HPDE6-E6E7 (cell line): Measurements from ENCODE around the gene DYNC1I1.

Source experiments
- DNase-seq: peaks from one replicate; pipeline ENCODE4 v3.0.0; 2011; ENCODE audit warnings: missing footprints; ENCODE audit errors: extremely low spot score

The DYNC1I1 gene

GRCh38 chr7:95772298-95772770 is at the start of gene DYNC1I1:
TSS of gene DYNC1I1 (plus strand) at chr7:95772554. CDS start at chr7:95804730, 32,176 bp downstream.
- peak; percentile 37 for DNase-seq

DNA sequence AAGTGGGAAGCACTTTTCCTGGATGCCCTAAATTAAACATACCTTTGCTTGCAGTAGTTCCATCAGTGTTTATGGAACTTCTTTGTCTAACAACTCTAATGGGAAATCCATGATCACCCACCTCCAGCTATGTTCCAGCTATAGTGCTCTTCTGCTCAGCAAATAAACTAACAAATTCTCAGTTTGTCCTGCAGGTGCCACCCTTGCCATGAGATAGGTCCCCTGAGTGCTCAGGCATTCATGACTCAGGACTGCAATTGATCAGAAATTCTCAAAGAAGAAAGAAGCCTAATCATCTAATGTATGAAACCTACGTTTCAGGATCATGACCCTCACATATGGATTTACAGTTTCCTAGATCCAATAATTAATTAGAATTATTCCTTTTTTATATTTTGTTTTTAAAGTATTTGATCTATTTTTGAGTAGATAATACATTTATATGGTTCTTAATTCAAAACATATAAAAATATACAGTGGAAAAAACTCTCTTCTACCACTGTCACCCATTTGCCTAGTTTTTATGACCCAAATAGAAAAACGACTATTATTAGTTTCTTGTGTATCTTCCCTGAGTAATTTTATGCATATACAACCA is 48.7 kb upstream of the DYNC1I1 start:
- DNase-seq: peak; percentile 54

DNA sequence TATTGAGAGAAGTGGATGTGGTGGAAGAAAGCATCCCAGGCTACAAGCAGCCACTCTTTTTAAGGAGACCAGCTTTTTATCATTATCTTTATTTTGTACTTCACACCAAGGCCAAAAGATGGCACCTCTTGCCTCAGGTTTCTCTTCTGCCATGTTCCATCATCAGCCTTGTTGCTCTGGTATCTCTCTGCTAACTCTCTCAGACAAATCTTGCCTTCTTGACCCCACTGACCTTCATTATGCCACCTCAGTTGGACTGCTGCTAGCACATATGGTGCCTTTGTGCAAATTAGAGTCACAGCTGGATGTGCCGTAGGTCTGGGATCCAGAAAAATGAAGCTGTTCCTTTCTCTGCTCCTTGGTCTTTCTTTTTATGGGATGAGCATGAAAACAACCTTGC is 47.1 kb upstream of the DYNC1I1 start:
- no peak for DNase-seq

GRCh38 chr7:95730493-95731280 is 41.7 kb upstream of the DYNC1I1 start:
- no peak for DNase-seq

GRCh38 chr7:95736635-95737034 is 35.7 kb upstream of the DYNC1I1 start:
- DNase-seq: no peak

DNA sequence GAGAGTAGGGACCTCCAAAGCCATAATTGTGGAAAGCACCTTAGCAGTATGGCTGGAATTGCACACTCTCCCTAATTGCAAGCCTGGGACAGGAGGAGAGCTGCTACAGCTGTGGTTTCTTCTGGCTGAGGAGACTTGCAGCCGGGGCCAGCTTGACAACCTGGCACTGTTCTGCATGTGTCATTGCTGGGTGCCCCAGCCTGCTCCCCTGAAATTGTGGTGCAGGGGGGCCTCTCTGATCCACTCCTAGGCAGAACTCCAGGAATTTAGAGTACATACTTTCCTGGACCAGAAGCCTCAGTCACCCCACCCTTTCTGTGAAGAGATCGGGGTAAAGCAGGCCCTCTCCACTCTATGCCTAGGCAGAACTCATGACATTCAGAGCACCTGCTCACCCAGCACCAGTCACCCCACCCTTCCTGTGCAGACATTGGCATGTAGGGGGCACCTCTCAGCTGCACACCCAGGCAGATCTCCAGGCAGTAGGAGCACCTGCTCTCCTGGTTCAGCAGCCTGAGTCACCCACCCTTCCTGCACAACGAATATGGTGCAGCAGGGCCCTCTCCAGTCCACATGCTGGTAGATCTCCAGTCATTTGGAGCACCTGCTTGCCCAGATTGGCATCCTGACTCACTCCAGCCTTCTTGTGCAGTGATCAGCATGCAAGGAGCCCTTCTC is 34.4 kb upstream of the DYNC1I1 start:
- DNase-seq: no peak

GRCh38 chr7:95749044-95749443 is 23.3 kb upstream of the DYNC1I1 start:
- no peak for DNase-seq

GRCh38 chr7:95749515-95749914 is 22.8 kb upstream of the DYNC1I1 start:
- no peak for DNase-seq

DNA sequence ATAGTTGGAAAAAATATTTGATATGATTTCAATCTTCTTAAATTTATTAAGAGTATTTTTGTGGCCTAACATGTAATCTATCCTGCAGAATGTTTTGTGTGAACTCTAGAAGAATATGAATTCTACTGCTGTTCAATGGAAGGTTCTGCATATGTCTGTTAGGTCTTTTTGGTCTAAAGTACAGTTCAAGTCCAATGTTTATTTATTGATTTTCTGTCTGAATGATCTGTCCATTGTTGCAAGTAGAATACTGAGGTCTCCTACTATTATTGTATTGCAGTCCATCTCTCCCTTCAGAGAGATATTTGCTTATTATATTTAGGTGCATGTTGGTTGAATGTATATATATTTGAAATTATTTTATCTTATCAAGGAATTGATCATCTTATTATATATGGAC is 18.9 kb upstream of the DYNC1I1 start:
- no peak for DNase-seq

- DNase-seq: no peak
These were observed 16.9 kb upstream of the DYNC1I1 start for GRCh38 chr7:95755277-95755934.

- DNase-seq: no peak
These were observed 14.2 kb upstream of the DYNC1I1 start for GRCh38 chr7:95758187-95758586.

DNA sequence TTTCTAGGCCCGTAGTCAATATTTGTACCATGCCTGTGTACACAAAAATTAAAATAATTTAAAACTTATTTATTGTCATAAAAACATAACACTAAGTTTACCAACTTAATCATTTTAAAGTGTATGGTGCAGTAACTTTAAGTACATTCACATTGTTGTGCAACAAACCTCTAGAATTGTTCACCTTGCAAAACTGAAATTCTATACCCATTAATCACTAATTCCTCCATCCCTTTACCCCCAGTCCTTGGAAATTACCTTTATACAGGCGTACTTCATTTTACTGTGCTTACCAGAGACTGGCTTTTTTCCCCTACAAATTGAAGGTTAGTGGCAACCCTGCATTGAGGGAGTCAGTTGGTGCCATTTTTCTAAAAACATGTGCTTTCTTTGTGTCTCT is 6.3 kb upstream of the DYNC1I1 start:
- DNase-seq: no peak

GRCh38 chr7:95766657-95767056 is 5.7 kb upstream of the DYNC1I1 start:
- DNase-seq: no peak

DNA sequence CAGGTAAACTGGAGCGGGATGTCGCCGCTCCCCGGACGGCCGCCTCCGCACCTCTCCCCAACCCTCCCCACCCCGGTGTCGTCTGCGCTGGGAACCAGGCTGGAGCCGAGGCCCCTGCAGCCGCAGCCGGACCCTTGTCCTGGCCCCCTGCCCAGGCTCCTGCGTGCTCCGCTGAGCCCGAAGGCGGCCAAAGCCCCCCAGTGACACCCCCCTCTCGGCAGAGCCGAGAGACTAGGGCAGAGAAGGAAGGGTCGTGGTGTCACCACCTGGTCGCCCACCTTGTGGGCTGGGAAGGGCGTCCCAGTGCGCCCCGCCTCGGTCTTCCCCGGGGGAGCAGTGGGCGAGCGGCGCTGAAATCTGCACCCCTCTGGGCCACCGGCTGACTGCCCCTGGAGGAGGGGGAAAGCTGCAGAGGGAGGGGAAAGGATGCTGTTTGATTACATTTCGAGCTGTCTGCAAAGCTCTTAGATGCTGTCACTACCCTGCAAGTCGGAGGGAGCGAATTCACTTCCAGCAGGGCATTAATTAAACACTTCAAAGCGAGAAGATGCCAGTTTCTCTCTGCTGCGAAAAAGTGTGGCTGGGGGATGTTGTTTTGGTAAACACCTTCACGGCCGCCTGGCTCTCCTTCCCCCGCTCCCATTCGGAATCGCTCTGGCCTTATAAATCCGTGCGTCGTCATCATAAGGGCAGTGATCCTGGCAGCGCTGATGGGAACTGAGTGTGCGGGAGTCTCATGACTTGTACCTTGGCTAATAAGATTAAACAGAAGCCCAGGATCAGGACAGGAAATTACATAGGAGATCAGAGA is 622 bp downstream of the DYNC1I1 start:
- no peak for DNase-seq

DNA sequence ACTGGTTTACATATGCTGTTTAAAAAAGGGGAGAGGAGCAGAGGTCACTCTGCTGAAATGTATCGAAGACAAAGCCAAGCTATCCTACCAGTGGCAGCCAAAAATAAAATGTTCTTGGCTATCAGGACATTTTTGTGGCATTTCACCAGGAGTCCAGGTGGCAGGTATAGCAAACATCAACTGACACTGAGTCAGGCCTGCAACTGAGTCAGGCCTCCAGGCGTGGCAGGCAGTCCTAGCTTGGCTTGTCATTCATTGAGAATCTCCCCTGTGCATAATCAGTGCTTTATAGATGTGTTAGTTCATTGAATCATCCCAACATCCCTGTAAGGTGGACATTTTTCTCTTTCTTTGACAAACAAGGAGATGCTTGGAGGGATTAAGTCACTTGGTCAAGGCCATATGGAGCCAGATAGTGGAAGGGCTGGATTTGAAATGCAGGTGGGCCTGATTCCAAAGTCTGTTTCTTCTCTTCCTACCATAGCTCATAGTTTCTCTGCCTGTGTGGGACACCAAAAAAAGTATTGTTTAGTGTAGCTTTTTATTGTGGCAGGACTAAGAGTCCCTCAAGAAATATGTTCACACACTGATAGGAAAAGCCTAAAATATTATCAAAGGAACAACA is 4.3 kb downstream of the DYNC1I1 start:
- no peak for DNase-seq

GRCh38 chr7:95777269-95777668 is 4.9 kb downstream of the DYNC1I1 start:
- DNase-seq: no peak

GRCh38 chr7:95780665-95781064 is 8.3 kb downstream of the DYNC1I1 start:
- no peak for DNase-seq

GRCh38 chr7:95781961-95782586 is 9.7 kb downstream of the DYNC1I1 start:
- DNase-seq: no peak

- no peak for DNase-seq
These were observed 12.4 kb downstream of the DYNC1I1 start for GRCh38 chr7:95784796-95785195.

- no peak for DNase-seq
These were observed 15.9 kb downstream of the DYNC1I1 start for GRCh38 chr7:95788258-95788657.
